HepG2 (cell line): Measurements from ENCODE around the gene DUSP9. TPM values are rescaled to one million over a fixed set of nuclear protein-coding genes. Genes with fewer than 3 reads are reported as not detected.

Source experiments
- FOSL2 ChIP-seq: sonication (generic); formaldehyde crosslinking; IDR thresholded peaks from 2 replicates; pipeline ENCODE4 v1.4.0; 2020; ENCODE audit warnings: missing genetic modification reagents
- MTERF4 ChIP-seq: sonication (generic); formaldehyde crosslinking; IDR thresholded peaks from 2 replicates; pipeline ENCODE4 v1.8.0; 2023; ENCODE audit warnings: mild to moderate bottlenecking, missing genetic modification reagents
- NRL ChIP-seq: sonication (generic); formaldehyde crosslinking; IDR thresholded peaks from 2 replicates; pipeline ENCODE4 v1.5.0; 2020; ENCODE audit warnings: missing genetic modification reagents, mild to moderate bottlenecking, moderate library complexity, borderline replicate concordance
- POLR2A ChIP-seq, 2 experiments: IDR thresholded peaks; 2 replicates each; pipeline ENCODE4 v1.6.1; 2011; ENCODE audit warnings: low read depth in 2 of 2, low read length in 2 of 2, mild to moderate bottlenecking in 1 of 2, moderate library complexity in 1 of 2; ENCODE audit not compliant: insufficient read depth in 1 of 2
- ZNF574 ChIP-seq: sonication (generic); formaldehyde crosslinking; IDR thresholded peaks from 2 replicates; pipeline ENCODE4 v1.4.0; 2020; ENCODE audit warnings: missing genetic modification reagents
- ZNF629 ChIP-seq: sonication (generic); formaldehyde crosslinking; conservative IDR thresholded peaks from 2 replicates; pipeline ENCODE4 v1.5.0; 2020; ENCODE audit warnings: missing genetic modification reagents
- ZSCAN29 ChIP-seq: sonication (generic); formaldehyde crosslinking; conservative IDR thresholded peaks from 2 replicates; pipeline ENCODE4 v1.4.0; 2020; ENCODE audit warnings: mild to moderate bottlenecking, missing genetic modification reagents
- ZZZ3 ChIP-seq: sonication (generic); formaldehyde crosslinking; IDR thresholded peaks from 2 replicates; pipeline ENCODE4 v1.4.0; 2020; ENCODE audit warnings: missing genetic modification reagents, mild to moderate bottlenecking, borderline replicate concordance
- polyA plus RNA-seq, 8 experiments: library from polyadenylated mRNA; depleted of rRNA in 3 of 8; stranded (reverse) in 7 of 8; unstranded in 1 of 8; fragments of >200 nt; fragmentation: Illumina TruSeq in 4 of 8; extraction: Trizol in 4 of 8; gene quantifications; 2 replicates each; pipeline versions ENCODE4 v1.2.1 to v1.2.3, GENCODE V29; 2011 to 2016; ENCODE audit warnings: low read depth in 4 of 8, missing spikeins in 1 of 8, mixed read lengths in 1 of 8; ENCODE audit not compliant: insufficient read depth in 1 of 8
- total RNA-seq, 5 experiments: library from RNA; depleted of rRNA; stranded (reverse); fragments of >200 nt; fragmentation: Illumina TruSeq; extraction: Trizol; gene quantifications; 2 replicates each; pipeline ENCODE4 v1.2.3, GENCODE V29; 2016; ENCODE audit warnings: low read depth in 1 of 5
- TF ChIP-seq, protein P1 (sequence below): sonication (generic); formaldehyde crosslinking; IDR thresholded peaks from 2 replicates; pipeline ENCODE4 v1.8.1; 2022; ENCODE audit warnings: mild to moderate bottlenecking, missing genetic modification reagents
- TF ChIP-seq, protein P2 (sequence below): sonication (generic); formaldehyde crosslinking; IDR thresholded peaks from 2 replicates; pipeline ENCODE4 v1.4.0; 2020; ENCODE audit warnings: low read depth, mild to moderate bottlenecking, missing genetic modification reagents
- TF ChIP-seq, protein P3 (sequence below): sonication (generic); formaldehyde crosslinking; IDR thresholded peaks from 2 replicates; pipeline ENCODE4 v1.5.0; 2020; ENCODE audit warnings: missing genetic modification reagents, mild to moderate bottlenecking, borderline replicate concordance
- TF ChIP-seq, protein P4 (sequence below): sonication (generic); formaldehyde crosslinking; IDR thresholded peaks from 2 replicates; pipeline ENCODE4 v1.4.0; 2020; ENCODE audit warnings: missing genetic modification reagents
- TF ChIP-seq, protein P5 (sequence below): sonication (generic); formaldehyde crosslinking; IDR thresholded peaks from 2 replicates; pipeline ENCODE4 v1.4.0; 2020; ENCODE audit warnings: missing genetic modification reagents

The DUSP9 gene
- total and polyA plus RNA-seq, 2 of the 13 experiments (the other 11 are each of a cell fraction or from before 2014, with no cell fraction given): 235 to 435 TPM

DNA sequence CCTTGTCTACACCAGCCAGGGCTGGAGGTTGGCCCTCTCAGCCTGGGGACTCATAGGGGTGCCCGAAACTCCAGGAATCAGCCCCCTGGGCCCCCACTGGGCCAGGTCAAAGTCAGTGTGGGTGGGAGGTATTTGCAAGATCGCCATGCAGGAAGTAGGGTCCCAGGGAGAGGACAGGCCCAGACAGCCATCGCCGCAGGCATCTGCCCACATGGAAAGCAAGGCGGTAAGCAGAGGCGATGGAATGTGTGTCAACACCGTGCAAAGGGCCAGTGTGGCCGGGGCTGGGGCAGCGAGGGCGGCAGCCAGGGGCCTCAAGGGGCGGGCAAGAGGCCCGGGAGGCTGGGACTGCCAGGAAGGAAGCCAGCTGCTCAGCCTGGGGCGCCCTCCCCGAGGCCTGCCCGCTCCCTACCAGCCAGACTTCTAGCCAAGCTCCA is 19.3 kb upstream of the DUSP9 start (continued):
- TF ChIP-seq, protein P1, sequence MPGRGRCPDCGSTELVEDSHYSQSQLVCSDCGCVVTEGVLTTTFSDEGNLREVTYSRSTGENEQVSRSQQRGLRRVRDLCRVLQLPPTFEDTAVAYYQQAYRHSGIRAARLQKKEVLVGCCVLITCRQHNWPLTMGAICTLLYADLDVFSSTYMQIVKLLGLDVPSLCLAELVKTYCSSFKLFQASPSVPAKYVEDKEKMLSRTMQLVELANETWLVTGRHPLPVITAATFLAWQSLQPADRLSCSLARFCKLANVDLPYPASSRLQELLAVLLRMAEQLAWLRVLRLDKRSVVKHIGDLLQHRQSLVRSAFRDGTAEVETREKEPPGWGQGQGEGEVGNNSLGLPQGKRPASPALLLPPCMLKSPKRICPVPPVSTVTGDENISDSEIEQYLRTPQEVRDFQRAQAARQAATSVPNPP (CRISPR knock-in tag): peak; percentile 70
- TF ChIP-seq, protein P2, sequence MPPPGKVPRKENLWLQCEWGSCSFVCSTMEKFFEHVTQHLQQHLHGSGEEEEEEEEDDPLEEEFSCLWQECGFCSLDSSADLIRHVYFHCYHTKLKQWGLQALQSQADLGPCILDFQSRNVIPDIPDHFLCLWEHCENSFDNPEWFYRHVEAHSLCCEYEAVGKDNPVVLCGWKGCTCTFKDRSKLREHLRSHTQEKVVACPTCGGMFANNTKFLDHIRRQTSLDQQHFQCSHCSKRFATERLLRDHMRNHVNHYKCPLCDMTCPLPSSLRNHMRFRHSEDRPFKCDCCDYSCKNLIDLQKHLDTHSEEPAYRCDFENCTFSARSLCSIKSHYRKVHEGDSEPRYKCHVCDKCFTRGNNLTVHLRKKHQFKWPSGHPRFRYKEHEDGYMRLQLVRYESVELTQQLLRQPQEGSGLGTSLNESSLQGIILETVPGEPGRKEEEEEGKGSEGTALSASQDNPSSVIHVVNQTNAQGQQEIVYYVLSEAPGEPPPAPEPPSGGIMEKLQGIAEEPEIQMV (CRISPR knock-in tag): 0 out of 2 replicates have a peak, but pooled peaks have one; percentile 19
- TF ChIP-seq ZNF629 (CRISPR knock-in tag) (0 out of 2 replicates have a peak, but pooled peaks have one; percentile 25), POLR2A (IDR thresholded peaks at IDR 0.05; ENCODE audit: insufficient read depth in 1 of 2, low read depth in 2 of 2, low read length in 2 of 2) (peak in 1 of 2 experiments; percentile 66; a peak in 1 of 4 replicates), ZZZ3 (no peak), ZSCAN29 (peak; percentile 68; the same call in 1 of the 2 replicates), ZNF574 (CRISPR knock-in tag) (peak; percentile 74; the same call in 1 of the 2 replicates), FOSL2 (CRISPR knock-in tag) (peak; percentile 47; the same call in 1 of the 2 replicates), MTERF4 (CRISPR knock-in tag) (no peak), NRL (CRISPR knock-in tag) (0 out of 2 replicates have a peak, but pooled peaks have one; percentile 25)
- TF ChIP-seq, protein P3, sequence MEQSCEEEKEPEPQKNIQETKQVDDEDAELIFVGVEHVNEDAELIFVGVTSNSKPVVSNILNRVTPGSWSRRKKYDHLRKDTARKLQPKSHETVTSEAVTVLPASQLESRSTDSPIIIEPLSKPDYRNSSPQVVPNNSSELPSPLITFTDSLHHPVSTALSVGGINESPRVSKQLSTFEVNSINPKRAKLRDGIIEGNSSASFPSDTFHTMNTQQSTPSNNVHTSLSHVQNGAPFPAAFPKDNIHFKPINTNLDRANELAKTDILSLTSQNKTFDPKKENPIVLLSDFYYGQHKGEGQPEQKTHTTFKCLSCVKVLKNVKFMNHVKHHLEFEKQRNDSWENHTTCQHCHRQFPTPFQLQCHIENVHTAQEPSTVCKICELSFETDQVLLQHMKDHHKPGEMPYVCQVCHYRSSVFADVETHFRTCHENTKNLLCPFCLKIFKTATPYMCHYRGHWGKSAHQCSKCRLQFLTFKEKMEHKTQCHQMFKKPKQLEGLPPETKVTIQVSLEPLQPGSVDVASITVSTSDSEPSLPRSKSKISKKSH (CRISPR knock-in tag): no peak
- TF ChIP-seq, protein P4, sequence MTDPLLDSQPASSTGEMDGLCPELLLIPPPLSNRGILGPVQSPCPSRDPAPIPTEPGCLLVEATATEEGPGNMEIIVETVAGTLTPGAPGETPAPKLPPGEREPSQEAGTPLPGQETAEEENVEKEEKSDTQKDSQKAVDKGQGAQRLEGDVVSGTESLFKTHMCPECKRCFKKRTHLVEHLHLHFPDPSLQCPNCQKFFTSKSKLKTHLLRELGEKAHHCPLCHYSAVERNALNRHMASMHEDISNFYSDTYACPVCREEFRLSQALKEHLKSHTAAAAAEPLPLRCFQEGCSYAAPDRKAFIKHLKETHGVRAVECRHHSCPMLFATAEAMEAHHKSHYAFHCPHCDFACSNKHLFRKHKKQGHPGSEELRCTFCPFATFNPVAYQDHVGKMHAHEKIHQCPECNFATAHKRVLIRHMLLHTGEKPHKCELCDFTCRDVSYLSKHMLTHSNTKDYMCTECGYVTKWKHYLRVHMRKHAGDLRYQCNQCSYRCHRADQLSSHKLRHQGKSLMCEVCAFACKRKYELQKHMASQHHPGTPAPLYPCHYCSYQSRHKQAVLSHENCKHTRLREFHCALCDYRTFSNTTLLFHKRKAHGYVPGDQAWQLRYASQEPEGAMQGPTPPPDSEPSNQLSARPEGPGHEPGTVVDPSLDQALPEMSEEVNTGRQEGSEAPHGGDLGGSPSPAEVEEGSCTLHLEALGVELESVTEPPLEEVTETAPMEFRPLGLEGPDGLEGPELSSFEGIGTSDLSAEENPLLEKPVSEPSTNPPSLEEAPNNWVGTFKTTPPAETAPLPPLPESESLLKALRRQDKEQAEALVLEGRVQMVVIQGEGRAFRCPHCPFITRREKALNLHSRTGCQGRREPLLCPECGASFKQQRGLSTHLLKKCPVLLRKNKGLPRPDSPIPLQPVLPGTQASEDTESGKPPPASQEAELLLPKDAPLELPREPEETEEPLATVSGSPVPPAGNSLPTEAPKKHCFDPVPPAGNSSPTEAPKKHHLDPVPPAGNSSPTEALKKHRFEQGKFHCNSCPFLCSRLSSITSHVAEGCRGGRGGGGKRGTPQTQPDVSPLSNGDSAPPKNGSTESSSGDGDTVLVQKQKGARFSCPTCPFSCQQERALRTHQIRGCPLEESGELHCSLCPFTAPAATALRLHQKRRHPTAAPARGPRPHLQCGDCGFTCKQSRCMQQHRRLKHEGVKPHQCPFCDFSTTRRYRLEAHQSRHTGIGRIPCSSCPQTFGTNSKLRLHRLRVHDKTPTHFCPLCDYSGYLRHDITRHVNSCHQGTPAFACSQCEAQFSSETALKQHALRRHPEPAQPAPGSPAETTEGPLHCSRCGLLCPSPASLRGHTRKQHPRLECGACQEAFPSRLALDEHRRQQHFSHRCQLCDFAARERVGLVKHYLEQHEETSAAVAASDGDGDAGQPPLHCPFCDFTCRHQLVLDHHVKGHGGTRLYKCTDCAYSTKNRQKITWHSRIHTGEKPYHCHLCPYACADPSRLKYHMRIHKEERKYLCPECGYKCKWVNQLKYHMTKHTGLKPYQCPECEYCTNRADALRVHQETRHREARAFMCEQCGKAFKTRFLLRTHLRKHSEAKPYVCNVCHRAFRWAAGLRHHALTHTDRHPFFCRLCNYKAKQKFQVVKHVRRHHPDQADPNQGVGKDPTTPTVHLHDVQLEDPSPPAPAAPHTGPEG (CRISPR knock-in tag): peak; percentile 44; the same call in 1 of the 2 replicates
- TF ChIP-seq, protein P5, sequence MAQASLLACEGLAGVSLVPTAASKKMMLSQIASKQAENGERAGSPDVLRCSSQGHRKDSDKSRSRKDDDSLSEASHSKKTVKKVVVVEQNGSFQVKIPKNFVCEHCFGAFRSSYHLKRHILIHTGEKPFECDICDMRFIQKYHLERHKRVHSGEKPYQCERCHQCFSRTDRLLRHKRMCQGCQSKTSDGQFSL: peak; percentile 58; the same call in 1 of the 2 replicates
